Measurements from ENCODE around the gene FLNB.

The FLNB gene

DNA sequence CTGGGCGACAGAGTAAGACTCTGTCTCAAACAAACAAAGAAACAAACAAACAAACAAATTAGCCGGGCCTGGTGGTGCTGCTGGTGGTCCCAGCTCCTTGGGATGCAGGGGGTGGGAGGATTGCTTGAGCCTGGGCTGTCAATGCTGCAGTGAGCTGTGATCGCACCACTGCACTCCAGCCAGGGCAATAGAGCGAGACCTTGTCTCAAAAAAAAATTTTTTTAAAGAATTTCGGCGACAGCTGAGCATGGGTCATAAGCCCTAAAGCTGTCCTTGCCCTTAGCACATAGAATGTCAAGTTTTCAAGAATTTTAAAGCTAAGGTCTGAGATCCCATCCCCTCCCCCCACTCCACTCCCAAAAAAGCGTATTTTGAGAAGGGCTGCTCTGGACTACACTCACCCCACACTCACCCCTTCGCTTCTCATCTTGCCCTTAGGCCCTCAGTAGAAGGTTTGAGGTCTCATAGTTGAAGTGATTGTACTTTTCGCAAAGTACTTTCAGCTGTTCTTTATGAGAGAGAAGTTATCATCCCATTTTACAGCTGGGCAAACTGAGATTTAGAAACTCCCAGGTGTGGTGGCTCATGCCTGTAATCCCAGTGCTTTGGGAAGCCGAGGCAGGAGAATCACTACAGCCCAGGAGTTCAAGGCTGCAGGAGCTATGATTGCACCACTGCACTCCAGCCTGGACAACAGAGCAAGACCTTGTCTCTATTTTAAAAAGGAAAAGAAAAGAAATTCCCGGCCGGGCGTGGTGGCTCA, 34.3 kb upstream of the FLNB start:
- TF ChIP-seq TCF12 (IDR thresholded peaks at IDR 0.05; ENCODE audit: low read depth), result no peak
- TF ChIP-seq FOXM1 (IDR thresholded peaks at IDR 0.05; ENCODE audit: borderline replicate concordance, low read depth), result no peak
- TF ChIP-seq NFIC (IDR thresholded peaks at IDR 0.05), result no peak
- no peak for TF ChIP-seq TEAD4 (IDR thresholded peaks at IDR 0.05)
- no peak for TF ChIP-seq REST (IDR thresholded peaks at IDR 0.05; ENCODE audit: low read depth)
- TF ChIP-seq YY1 (IDR thresholded peaks at IDR 0.05; ENCODE audit: low read depth), result no peak
- no peak for TF ChIP-seq MAX (IDR thresholded peaks at IDR 0.05)
- TF ChIP-seq USF1 (IDR thresholded peaks at IDR 0.05), result no peak

GRCh38 chr3:57974796-57975388, 33.3 kb upstream of the FLNB start:
- TF ChIP-seq CREB1 (IDR thresholded peaks at IDR 0.05; ENCODE audit: low read depth), result no peak
- no peak for TF ChIP-seq TEAD4 (IDR thresholded peaks at IDR 0.05)
- no peak for TF ChIP-seq EGR1 (IDR thresholded peaks at IDR 0.05)
- TF ChIP-seq NFIC (IDR thresholded peaks at IDR 0.05), result no peak
- no peak for TF ChIP-seq TCF12 (IDR thresholded peaks at IDR 0.05; ENCODE audit: low read depth)
- TF ChIP-seq TAF1 (IDR thresholded peaks at IDR 0.05; ENCODE audit: low read depth), result no peak
- TF ChIP-seq USF1 (IDR thresholded peaks at IDR 0.05), result no peak
- TF ChIP-seq RAD21 (IDR thresholded peaks at IDR 0.05; ENCODE audit: low read depth), result no peak
- no peak for TF ChIP-seq CEBPB (IDR thresholded peaks at IDR 0.05)
- no peak for TF ChIP-seq ZBTB7A (IDR thresholded peaks at IDR 0.05; ENCODE audit: low read depth)
- TF ChIP-seq MAX (IDR thresholded peaks at IDR 0.05), result no peak
- TF ChIP-seq EP300 (IDR thresholded peaks at IDR 0.05; ENCODE audit: borderline replicate concordance), result no peak
- no peak for TF ChIP-seq YY1 (IDR thresholded peaks at IDR 0.05; ENCODE audit: low read depth)
- no peak for TF ChIP-seq FOXM1 (IDR thresholded peaks at IDR 0.05; ENCODE audit: borderline replicate concordance, low read depth)
- no peak for TF ChIP-seq REST (IDR thresholded peaks at IDR 0.05; ENCODE audit: low read depth)

GRCh38 chr3:57977818-57978235, 30.4 kb upstream of the FLNB start:
- TF ChIP-seq EP300 (IDR thresholded peaks at IDR 0.05; ENCODE audit: borderline replicate concordance), result no peak
- TF ChIP-seq RAD21 (IDR thresholded peaks at IDR 0.05; ENCODE audit: low read depth), result no peak
- no peak for TF ChIP-seq EGR1 (IDR thresholded peaks at IDR 0.05)
- TF ChIP-seq TEAD4 (IDR thresholded peaks at IDR 0.05), result peak; percentile 39; the same call in 1 of the 2 replicates
- no peak for TF ChIP-seq CREB1 (IDR thresholded peaks at IDR 0.05; ENCODE audit: low read depth)

- TF ChIP-seq TCF12 (IDR thresholded peaks at IDR 0.05; ENCODE audit: low read depth) (no peak), FOXM1 (IDR thresholded peaks at IDR 0.05; ENCODE audit: borderline replicate concordance, low read depth) (no peak), TAF1 (IDR thresholded peaks at IDR 0.05; ENCODE audit: low read depth) (no peak), EGR1 (IDR thresholded peaks at IDR 0.05) (no peak), MAX (IDR thresholded peaks at IDR 0.05) (no peak)
Observed at GRCh38 chr3:57978316-57978715, 29.9 kb upstream of the FLNB start.

GRCh38 chr3:57980416-57980815, 27.8 kb upstream of the FLNB start:
- no peak for TF ChIP-seq EGR1 (IDR thresholded peaks at IDR 0.05)
- TF ChIP-seq EP300 (IDR thresholded peaks at IDR 0.05; ENCODE audit: borderline replicate concordance), result no peak
- TF ChIP-seq RAD21 (IDR thresholded peaks at IDR 0.05; ENCODE audit: low read depth), result no peak
- no peak for TF ChIP-seq CREB1 (IDR thresholded peaks at IDR 0.05; ENCODE audit: low read depth)
- TF ChIP-seq NFIC (IDR thresholded peaks at IDR 0.05), result no peak
- no peak for TF ChIP-seq MAX (IDR thresholded peaks at IDR 0.05)
- no peak for TF ChIP-seq TCF12 (IDR thresholded peaks at IDR 0.05; ENCODE audit: low read depth)
- no peak for TF ChIP-seq YY1 (IDR thresholded peaks at IDR 0.05; ENCODE audit: low read depth)
- no peak for TF ChIP-seq ZBTB7A (IDR thresholded peaks at IDR 0.05; ENCODE audit: low read depth)
- no peak for TF ChIP-seq REST (IDR thresholded peaks at IDR 0.05; ENCODE audit: low read depth)
- TF ChIP-seq TEAD4 (IDR thresholded peaks at IDR 0.05), result no peak

Measured in Ishikawa (cell line).